Smooth muscle cell (in vitro differentiated cells): Measurements from ENCODE around the gene DUOX1. TPM values are rescaled to one million over a fixed set of nuclear protein-coding genes. Genes with fewer than 3 reads are reported as not detected.

Source experiments
- DNase-seq: peaks from one replicate; lab custom pipeline; 2025; ENCODE audit not compliant: unreplicated experiment; lab: John Stamatoyannopoulos, UW
- H2AFZ ChIP-seq: fragments of 200-600 bp; sonication (generic); 2 replicates; pipeline ENCODE4 v1.6.0; 2016; ENCODE audit warnings: antibody characterized with exemption, low read depth, mild to moderate bottlenecking
- H3F3A ChIP-seq: fragments of 200-600 bp; sonication (generic); 2 replicates; pipeline ENCODE4 v1.6.0; 2017; ENCODE audit warnings: antibody characterized with exemption, low read depth
- H3K27ac ChIP-seq: fragments of 200-600 bp; sonication (generic); 2 replicates; pipeline ENCODE4 v1.5.1; 2016; ENCODE audit warnings: low read depth, mild to moderate bottlenecking
- H3K27me3 ChIP-seq: fragments of 200-600 bp; sonication (generic); 2 replicates; pipeline ENCODE4 v1.6.1; 2016; ENCODE audit warnings: low read depth, mild to moderate bottlenecking
- H3K36me3 ChIP-seq: fragments of 200-600 bp; sonication (generic); 2 replicates; pipeline ENCODE4 v1.5.1; 2016; ENCODE audit warnings: low read depth
- H3K4me1 ChIP-seq: fragments of 200-600 bp; sonication (generic); 2 replicates; pipeline ENCODE4 v1.5.1; 2016; ENCODE audit warnings: low read depth
- H3K4me2 ChIP-seq: fragments of 200-600 bp; sonication (generic); 2 replicates; pipeline ENCODE4 v1.6.0; 2016; ENCODE audit warnings: mild to moderate bottlenecking
- H3K4me3 ChIP-seq: fragments of 200-600 bp; sonication (generic); 2 replicates; pipeline ENCODE4 v1.5.1; 2016; ENCODE audit warnings: mild to moderate bottlenecking
- H3K79me2 ChIP-seq: fragments of 200-600 bp; sonication (generic); 2 replicates; pipeline ENCODE4 v1.6.0; 2016; ENCODE audit warnings: low read depth, mild to moderate bottlenecking
- H3K9ac ChIP-seq: fragments of 200-600 bp; sonication (generic); 2 replicates; pipeline ENCODE4 v1.6.0; 2016; ENCODE audit warnings: low read depth
- H3K9me3 ChIP-seq: fragments of 200-600 bp; sonication (generic); replicated peaks from 2 replicates; pipeline ENCODE4 v1.5.1; 2016; ENCODE audit warnings: low read depth
- H4K20me1 ChIP-seq: fragments of 200-600 bp; sonication (generic); 2 replicates; pipeline ENCODE4 v1.6.0; 2016; ENCODE audit warnings: low read depth
- CTCF ChIP-seq: fragments of 200-600 bp; sonication (generic); IDR thresholded peaks from 2 replicates; pipeline ENCODE4 v1.5.1; 2017; ENCODE audit warnings: borderline replicate concordance, mild to moderate bottlenecking, antibody characterized with exemption; ENCODE audit not compliant: insufficient read depth, poor library complexity, severe bottlenecking
- WGBS: methylation state at CpG from one replicate; pipeline ENCODE4 v1.1.7; 2016; ENCODE audit warnings: low lambda C conversion rate; 5-methylcytosine and 5-hydroxymethylcytosine counted together
- polyA plus RNA-seq: library from polyadenylated mRNA; unstranded; fragments of >200 nt; fragmentation: Nextera tagmentation; extraction: Ambion mirVana; gene quantifications from 2 replicates; pipeline ENCODE4 v1.2.1, GENCODE V29; 2016
- total RNA-seq: library from RNA; depleted of rRNA; stranded (reverse); fragments of >200 nt; gene quantifications from 2 replicates; pipeline ENCODE4 v1.2.3, GENCODE V29; 2014

DUOX1 gene
- total and polyA plus RNA-seq, 2 experiments from 2014 or later: 4.4 to 5.8 TPM

GRCh38 chr15:45180648-45181436 lies 51.0 kb downstream of the DUOX1 start:
- Histone ChIP-seq H3F3A (no peaks in the 10 kb centered on the region), H3K9me3 (no peaks in the 10 kb centered on the region), H3K27ac (no peak overlapping the region), H3K79me2 (peaks cover 23% of the 10 kb centered on the region), H3K4me1 (peaks cover 16% of the 10 kb centered on the region), H3K4me3 (no peak overlapping the region), H3K4me2 (no peak overlapping the region), H4K20me1 (peaks cover 70% of the 10 kb centered on the region), H3K9ac (no peak overlapping the region), H3K36me3 (no peaks in the 10 kb centered on the region), H3K27me3 (no peaks in the 10 kb centered on the region), H2AFZ (no peak overlapping the region)
- no peak for TF ChIP-seq CTCF
- no peak for DNase-seq
- WGBS: 82% methylated on average over 8 of the region's 8 CpGs

- Histone ChIP-seq H3K4me2 (no peak overlapping the region), H3K4me1 (peaks cover 25% of the 10 kb centered on the region), H4K20me1 (peaks cover 73% of the 10 kb centered on the region), H3K4me3 (no peak overlapping the region), H3K27ac (no peak overlapping the region), H3K9ac (no peak overlapping the region), H2AFZ (no peak overlapping the region), H3K79me2 (peaks cover 23% of the 10 kb centered on the region), H3K36me3 (no peaks in the 10 kb centered on the region), H3F3A (no peaks in the 10 kb centered on the region), H3K9me3 (no peaks in the 10 kb centered on the region), H3K27me3 (no peaks in the 10 kb centered on the region)
- no peak for DNase-seq
- TF ChIP-seq CTCF: no peak
- 85% methylated on average over 9 of the region's 9 CpGs for WGBS
These were observed 51.9 kb downstream of the DUOX1 start for GRCh38 chr15:45181491-45182285.

- H4K20me1 ChIP-seq: peaks cover 73% of the 10 kb centered on the region
- WGBS: 43% methylated on average over 1 of the region's 1 CpG
- no peak for TF ChIP-seq CTCF
These were observed 53.2 kb downstream of the DUOX1 start for GRCh38 chr15:45182996-45183395.

More at GRCh38 chr15:45182996-45183395, 53.2 kb downstream of the DUOX1 start:
- no peak overlapping the region for H3K4me2 ChIP-seq
- no peak overlapping the region for H3K27ac ChIP-seq
- H3K79me2 ChIP-seq: peaks cover 23% of the 10 kb centered on the region
- no peak overlapping the region for H3K9ac ChIP-seq
- no peaks in the 10 kb centered on the region for H3K27me3 ChIP-seq
- H3K4me1 ChIP-seq: peaks cover 27% of the 10 kb centered on the region
- H3K9me3 ChIP-seq: no peaks in the 10 kb centered on the region
- no peak overlapping the region for H3K4me3 ChIP-seq
- H3F3A ChIP-seq: no peaks in the 10 kb centered on the region
- DNase-seq: no peak
- no peaks in the 10 kb centered on the region for H3K36me3 ChIP-seq
- no peak overlapping the region for H2AFZ ChIP-seq
